ENCODE results near the gene HABP4.

DNA sequence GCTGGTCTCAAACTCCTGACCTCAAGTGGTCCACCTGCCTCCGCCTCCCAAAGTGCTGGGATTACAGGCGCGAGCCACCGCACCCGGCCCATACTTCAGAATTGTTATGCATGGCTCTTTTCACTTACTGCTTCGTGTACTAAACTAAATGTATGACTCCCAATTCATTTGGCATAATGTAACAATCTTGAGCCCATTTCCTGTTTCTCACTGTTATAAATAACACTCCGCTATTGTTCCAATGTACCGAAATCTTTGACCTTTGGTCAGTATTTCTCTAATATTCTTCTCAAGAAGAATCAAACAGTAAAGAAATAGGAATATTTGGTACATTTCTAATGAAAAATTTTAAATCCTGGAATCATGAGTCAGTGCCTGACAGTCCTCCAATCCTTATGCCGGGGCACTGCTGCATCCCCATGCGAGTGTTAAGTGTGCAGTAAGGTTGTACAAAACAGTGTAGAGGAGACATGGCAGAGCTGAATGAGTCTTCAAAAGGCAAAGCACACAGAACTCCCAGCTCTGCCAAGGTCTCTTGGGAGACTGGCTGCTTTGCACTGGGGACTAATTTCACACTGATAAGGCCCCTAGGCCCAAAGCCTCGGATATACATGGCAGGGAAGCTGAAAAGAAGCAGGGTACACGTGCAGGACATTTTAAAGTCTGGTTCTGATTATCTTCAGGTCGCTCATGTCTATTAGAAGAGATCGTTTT, 58.4 kb downstream of the HABP4 start:
- TF ChIP-seq FOXM1 (IDR thresholded peaks at IDR 0.05; ENCODE audit: borderline replicate concordance) (no peak), FOXK2 (IDR thresholded peaks at IDR 0.05) (no peak)

Measured in HEK293T (cell line).